ENCODE results near the gene ZBTB7C.

Gene ZBTB7C

GRCh38 chr18:48136051-48136826 is 272.9 kb downstream of the ZBTB7C start:
- H3K9me3 Mint-ChIP-seq: no peaks in the 10 kb centered on the region
- no peak for DNase-seq
- H3K27me3 Mint-ChIP-seq: peaks cover 76% of the 10 kb centered on the region
- no peak overlapping the region for H3K4me3 Mint-ChIP-seq
- H3K27ac Mint-ChIP-seq: no peak overlapping the region
- peaks cover 14% of the 10 kb centered on the region for H3K4me1 Mint-ChIP-seq (ENCODE audit: low read depth)
- no peaks in the 10 kb centered on the region for H3K36me3 Mint-ChIP-seq (ENCODE audit: low read depth)

- no peak overlapping the region for H3K27ac Mint-ChIP-seq
- peaks cover 74% of the 10 kb centered on the region for H3K27me3 Mint-ChIP-seq
- H3K36me3 Mint-ChIP-seq (ENCODE audit: low read depth): no peaks in the 10 kb centered on the region
- DNase-seq: no peak
- no peak overlapping the region for H3K4me3 Mint-ChIP-seq
- no peaks in the 10 kb centered on the region for H3K9me3 Mint-ChIP-seq
- peaks cover 14% of the 10 kb centered on the region for H3K4me1 Mint-ChIP-seq (ENCODE audit: low read depth)
These were observed 273.7 kb downstream of the ZBTB7C start for GRCh38 chr18:48135436-48135966.

- Mint-ChIP-seq H3K4me3 (no peak overlapping the region), H3K27ac (no peak overlapping the region), H3K27me3 (peaks cover 76% of the 10 kb centered on the region), H3K9me3 (no peaks in the 10 kb centered on the region), H3K36me3 (ENCODE audit: low read depth) (no peaks in the 10 kb centered on the region), H3K4me1 (ENCODE audit: low read depth) (peaks cover 14% of the 10 kb centered on the region)
- no peak for DNase-seq
These were observed 274.6 kb downstream of the ZBTB7C start for GRCh38 chr18:48134609-48135008.

- H3K36me3 Mint-ChIP-seq (ENCODE audit: low read depth): no peaks in the 10 kb centered on the region
- H3K27ac Mint-ChIP-seq: no peak overlapping the region
- H3K27me3 Mint-ChIP-seq: peaks cover 77% of the 10 kb centered on the region
- H3K4me1 Mint-ChIP-seq (ENCODE audit: low read depth): peaks cover 14% of the 10 kb centered on the region
- H3K4me3 Mint-ChIP-seq: no peak overlapping the region
- H3K9me3 Mint-ChIP-seq: no peaks in the 10 kb centered on the region
- no peak for DNase-seq
These were observed 275.4 kb downstream of the ZBTB7C start for GRCh38 chr18:48133671-48134251.

GRCh38 chr18:48132797-48133655 is 276.2 kb downstream of the ZBTB7C start:
- Mint-ChIP-seq H3K36me3 (ENCODE audit: low read depth) (no peaks in the 10 kb centered on the region), H3K9me3 (no peaks in the 10 kb centered on the region), H3K27me3 (peaks cover 76% of the 10 kb centered on the region), H3K4me1 (ENCODE audit: low read depth) (peaks cover 14% of the 10 kb centered on the region), H3K27ac (no peak overlapping the region), H3K4me3 (no peak overlapping the region)
- DNase-seq: no peak

GRCh38 chr18:48131042-48131441 is 278.1 kb downstream of the ZBTB7C start:
- Mint-ChIP-seq H3K4me3 (no peak overlapping the region), H3K9me3 (no peaks in the 10 kb centered on the region), H3K4me1 (ENCODE audit: low read depth) (peaks cover 4% of the 10 kb centered on the region)

GRCh38 chr18:48129621-48130082 is 279.5 kb downstream of the ZBTB7C start:
- H3K9me3 Mint-ChIP-seq: no peaks in the 10 kb centered on the region
- peaks cover 73% of the 10 kb centered on the region for H3K27me3 Mint-ChIP-seq
- H3K4me3 Mint-ChIP-seq: no peak overlapping the region
- H3K4me1 Mint-ChIP-seq (ENCODE audit: low read depth): peaks cover 14% of the 10 kb centered on the region
- no peak for DNase-seq
- no peak overlapping the region for H3K27ac Mint-ChIP-seq
- no peaks in the 10 kb centered on the region for H3K36me3 Mint-ChIP-seq (ENCODE audit: low read depth)

More at GRCh38 chr18:48131042-48131441, 278.1 kb downstream of the ZBTB7C start:
- no peak for DNase-seq
- H3K36me3 Mint-ChIP-seq (ENCODE audit: low read depth): no peaks in the 10 kb centered on the region
- H3K27me3 Mint-ChIP-seq: peaks cover 75% of the 10 kb centered on the region
- H3K27ac Mint-ChIP-seq: no peak overlapping the region

- Mint-ChIP-seq H3K27me3 (peaks cover 61% of the 10 kb centered on the region), H3K27ac (no peak overlapping the region), H3K4me3 (no peak overlapping the region), H3K9me3 (no peaks in the 10 kb centered on the region), H3K4me1 (ENCODE audit: low read depth) (peaks cover 13% of the 10 kb centered on the region), H3K36me3 (ENCODE audit: low read depth) (no peaks in the 10 kb centered on the region)
- no peak for DNase-seq
These were observed 281.6 kb downstream of the ZBTB7C start for GRCh38 chr18:48127606-48128005.

- DNase-seq: no peak
- H3K4me1 Mint-ChIP-seq (ENCODE audit: low read depth): peaks cover 13% of the 10 kb centered on the region
- no peaks in the 10 kb centered on the region for H3K36me3 Mint-ChIP-seq (ENCODE audit: low read depth)
- H3K27ac Mint-ChIP-seq: no peak overlapping the region
- peaks cover 53% of the 10 kb centered on the region for H3K27me3 Mint-ChIP-seq
- no peak overlapping the region for H3K4me3 Mint-ChIP-seq
- H3K9me3 Mint-ChIP-seq: no peaks in the 10 kb centered on the region
These were observed 282.9 kb downstream of the ZBTB7C start for GRCh38 chr18:48126240-48126639.

- Mint-ChIP-seq H3K36me3 (ENCODE audit: low read depth) (no peaks in the 10 kb centered on the region), H3K4me3 (no peak overlapping the region), H3K27ac (no peak overlapping the region), H3K4me1 (ENCODE audit: low read depth) (peaks cover 13% of the 10 kb centered on the region), H3K27me3 (peaks cover 52% of the 10 kb centered on the region), H3K9me3 (no peaks in the 10 kb centered on the region)
- no peak for DNase-seq
These were observed 283.5 kb downstream of the ZBTB7C start for GRCh38 chr18:48125724-48126123.

GRCh38 chr18:48124857-48125626 is 284.1 kb downstream of the ZBTB7C start:
- Mint-ChIP-seq H3K27me3 (peaks cover 46% of the 10 kb centered on the region), H3K36me3 (ENCODE audit: low read depth) (no peaks in the 10 kb centered on the region), H3K4me3 (no peak overlapping the region), H3K9me3 (no peaks in the 10 kb centered on the region), H3K27ac (peak overlapping the region; percentile 13), H3K4me1 (ENCODE audit: low read depth) (peaks cover 13% of the 10 kb centered on the region)
- no peak for DNase-seq

GRCh38 chr18:48123941-48124340 is 285.2 kb downstream of the ZBTB7C start:
- no peaks in the 10 kb centered on the region for H3K9me3 Mint-ChIP-seq
- no peak overlapping the region for H3K27ac Mint-ChIP-seq
- no peak overlapping the region for H3K4me3 Mint-ChIP-seq
- H3K36me3 Mint-ChIP-seq (ENCODE audit: low read depth): no peaks in the 10 kb centered on the region
- DNase-seq: no peak
- peaks cover 13% of the 10 kb centered on the region for H3K4me1 Mint-ChIP-seq (ENCODE audit: low read depth)
- H3K27me3 Mint-ChIP-seq: peaks cover 42% of the 10 kb centered on the region

- Mint-ChIP-seq H3K27me3 (peaks cover 36% of the 10 kb centered on the region), H3K9me3 (no peaks in the 10 kb centered on the region), H3K36me3 (ENCODE audit: low read depth) (no peaks in the 10 kb centered on the region), H3K4me1 (ENCODE audit: low read depth) (peaks cover 13% of the 10 kb centered on the region), H3K4me3 (no peak overlapping the region), H3K27ac (no peak overlapping the region)
- no peak for DNase-seq
These were observed 285.9 kb downstream of the ZBTB7C start for GRCh38 chr18:48123324-48123723.

GRCh38 chr18:48122816-48123215 is 286.4 kb downstream of the ZBTB7C start:
- Mint-ChIP-seq H3K4me3 (no peak overlapping the region), H3K9me3 (no peaks in the 10 kb centered on the region), H3K27me3 (peaks cover 31% of the 10 kb centered on the region), H3K36me3 (ENCODE audit: low read depth) (no peaks in the 10 kb centered on the region), H3K27ac (no peak overlapping the region), H3K4me1 (ENCODE audit: low read depth) (peaks cover 13% of the 10 kb centered on the region)
- no peak for DNase-seq

Measured in activated T-cell treated with anti-CD3 and anti-CD28 coated beads, Interleukin-2, amount 50 U/mL, for 24 hours (primary cell).